Stimulated activated CD8-positive, alpha-beta memory T cell treated with anti-CD3 and anti-CD28 coated beads, Interleukin-12 subunit alpha, Interleukin-12 subunit beta, amount 100 ng/mL, for 1 hour (primary cell): ENCODE data around the gene CYP1A2.

Source experiments
- DNase-seq: peaks from one replicate; pipeline ENCODE4 v3.0.0-alpha.2; 2020; ENCODE audit warnings: low read depth

The CYP1A2 gene

DNA sequence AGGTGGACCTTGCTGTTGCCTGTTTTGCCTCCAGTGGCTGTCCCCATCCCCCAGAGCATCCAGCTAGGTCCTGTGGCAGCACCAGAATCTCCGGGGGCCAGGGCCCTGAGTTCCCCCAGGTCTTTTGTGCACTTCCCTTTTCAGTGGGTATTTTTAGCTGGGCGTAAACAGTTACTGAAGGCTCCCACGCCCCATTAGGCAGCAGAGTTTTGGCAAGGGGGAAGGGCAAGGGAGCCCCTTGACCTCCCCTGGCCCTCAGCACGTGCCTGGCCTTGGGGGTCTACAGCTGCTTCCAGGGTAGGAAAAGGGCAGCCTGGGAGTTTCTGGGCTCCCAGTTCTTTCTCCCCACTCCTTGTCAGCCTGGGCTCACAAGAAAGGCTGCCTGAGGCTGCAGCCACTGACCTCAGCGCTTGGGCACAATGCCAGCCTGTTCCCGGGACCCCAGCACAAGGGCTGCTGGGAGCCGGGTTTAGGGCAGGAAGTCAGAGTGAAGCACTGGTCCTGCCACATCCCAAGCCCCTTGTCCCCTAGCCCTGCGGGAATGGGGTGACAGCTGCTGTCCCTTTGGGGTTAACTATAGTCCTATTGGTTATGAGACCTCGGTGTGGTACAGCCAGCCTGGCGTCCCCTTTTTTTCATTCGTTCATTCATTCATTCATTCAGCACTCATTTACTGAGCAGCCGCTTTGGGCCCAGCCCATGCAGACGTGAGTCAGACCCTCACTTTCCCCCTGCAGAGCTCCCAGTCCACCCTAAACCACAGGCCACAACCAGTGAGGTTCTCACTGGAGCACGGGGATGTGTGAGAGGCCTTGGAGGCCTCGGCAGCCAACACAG lies 41.7 kb downstream of the CYP1A2 start:
- no peak for DNase-seq

DNA sequence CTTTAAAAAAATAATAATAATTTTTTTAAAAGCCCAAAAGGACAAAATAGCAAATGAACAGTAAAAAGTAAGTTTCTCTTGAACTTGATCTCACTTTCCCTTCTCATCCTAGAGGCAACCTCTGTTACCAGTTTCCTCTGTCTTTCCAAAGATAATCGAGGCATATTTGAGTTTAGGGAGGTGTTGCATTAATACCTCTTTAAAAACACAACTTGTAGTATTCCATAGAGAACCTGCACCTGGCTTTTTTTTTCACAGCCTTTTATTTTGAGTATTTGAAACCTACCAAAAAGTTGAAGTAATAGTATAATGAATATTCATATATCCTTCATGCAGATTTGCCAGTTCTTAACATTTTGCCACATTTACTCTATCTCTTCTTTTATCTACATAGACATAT lies 42.4 kb downstream of the CYP1A2 start:
- DNase-seq = no peak

DNA sequence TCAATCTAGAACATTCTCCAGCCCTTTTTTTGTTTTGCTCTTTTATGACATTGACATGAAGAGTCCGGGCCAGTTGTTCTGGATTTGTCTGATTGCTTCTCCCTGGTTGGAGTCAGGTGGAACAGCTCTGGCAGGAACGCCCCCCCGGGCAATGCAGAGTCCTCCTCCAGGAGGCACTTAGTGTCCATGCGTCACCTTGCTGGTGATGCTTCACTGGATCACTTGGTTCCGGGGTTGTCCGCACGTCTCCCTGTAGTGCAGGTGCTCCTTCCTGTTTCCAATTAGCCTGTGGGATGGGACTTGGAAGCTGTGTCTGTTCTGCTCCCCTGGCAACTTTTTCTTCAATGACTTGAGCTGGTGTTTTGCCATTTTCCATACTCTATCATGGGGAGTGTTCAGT lies 43.0 kb downstream of the CYP1A2 start:
- no peak for DNase-seq

DNA sequence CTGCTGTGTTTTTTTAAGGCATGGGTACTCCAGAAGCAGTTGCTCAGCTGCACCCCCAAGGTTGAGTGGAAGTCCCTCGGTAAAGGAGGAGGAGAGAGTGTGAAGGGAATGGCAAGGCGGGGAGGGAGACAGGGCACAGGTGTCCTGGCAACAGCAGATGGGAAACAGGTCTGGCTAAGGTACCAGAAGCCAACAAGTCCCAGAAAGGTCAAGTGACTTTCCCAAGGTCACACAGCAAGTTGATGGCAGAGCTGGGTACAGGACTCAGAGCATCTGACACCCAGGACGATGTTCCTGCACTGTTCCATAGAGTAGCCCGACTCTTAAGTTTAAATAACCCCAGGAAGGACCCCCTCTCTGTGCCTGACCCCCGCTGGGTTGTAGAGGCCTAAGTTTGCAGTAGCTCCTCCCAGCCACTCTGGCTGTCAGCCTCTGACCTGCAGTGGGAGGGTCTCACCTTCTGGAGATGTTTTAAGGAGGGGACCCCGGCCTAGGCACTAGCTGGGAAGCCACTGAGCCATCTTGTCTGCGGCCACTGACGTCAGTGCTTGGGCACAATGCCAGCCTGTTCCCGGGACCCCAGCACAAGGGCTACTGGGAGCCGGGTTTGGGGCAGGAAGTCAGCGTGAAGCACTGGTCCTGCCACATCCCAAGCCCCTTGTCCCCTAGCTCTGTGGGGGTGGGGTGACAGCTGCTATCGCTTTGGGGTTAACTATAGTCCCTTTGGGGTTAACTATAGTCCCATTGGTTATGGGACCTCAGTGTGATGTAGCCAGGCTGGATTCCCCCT lies 43.8 kb downstream of the CYP1A2 start:
- no peak for DNase-seq

DNA sequence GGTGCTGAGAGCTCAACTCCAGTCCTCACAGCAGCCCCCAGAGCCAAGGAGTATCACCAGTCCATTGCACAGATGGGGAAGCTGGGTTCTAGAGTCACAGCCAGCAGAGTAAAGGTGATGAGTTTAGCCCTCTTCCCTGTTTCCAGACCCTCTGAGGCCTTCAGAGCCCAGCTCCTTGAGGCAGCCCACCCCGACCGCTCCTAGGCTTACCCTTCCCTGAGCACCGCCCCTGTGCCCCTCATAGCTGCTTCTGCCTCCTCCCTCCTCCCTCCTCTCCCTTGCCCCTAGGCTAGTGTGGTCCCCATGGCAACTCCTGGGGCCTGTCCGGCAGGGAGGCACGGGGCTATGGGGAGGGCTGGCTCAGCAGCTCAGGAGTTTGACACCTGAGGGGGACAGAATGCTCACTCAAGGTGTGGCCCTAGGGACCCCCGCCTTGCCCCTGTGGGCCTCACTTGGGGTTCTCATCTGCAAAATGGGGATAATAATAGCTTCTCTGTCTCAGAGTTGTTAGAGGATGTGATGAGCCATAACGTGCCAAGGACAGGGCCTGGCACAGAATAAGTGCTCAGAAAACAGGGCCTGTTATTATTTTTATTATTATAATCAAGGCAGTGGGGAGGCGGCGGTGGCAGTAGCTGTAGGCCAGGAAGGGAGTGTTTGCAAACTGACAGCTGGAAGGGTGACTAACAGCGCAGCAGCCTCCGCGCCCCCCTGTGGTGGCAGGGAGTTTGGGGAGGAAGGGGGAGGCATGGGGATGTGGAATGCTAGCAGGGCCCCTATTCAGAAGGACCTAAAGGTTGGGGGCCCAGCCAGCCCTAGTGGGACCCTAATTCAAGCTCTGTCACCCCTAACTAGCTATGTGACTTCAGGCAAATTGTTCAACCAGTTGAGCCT lies 44.7 kb downstream of the CYP1A2 start:
- peak; percentile 66 for DNase-seq

DNA sequence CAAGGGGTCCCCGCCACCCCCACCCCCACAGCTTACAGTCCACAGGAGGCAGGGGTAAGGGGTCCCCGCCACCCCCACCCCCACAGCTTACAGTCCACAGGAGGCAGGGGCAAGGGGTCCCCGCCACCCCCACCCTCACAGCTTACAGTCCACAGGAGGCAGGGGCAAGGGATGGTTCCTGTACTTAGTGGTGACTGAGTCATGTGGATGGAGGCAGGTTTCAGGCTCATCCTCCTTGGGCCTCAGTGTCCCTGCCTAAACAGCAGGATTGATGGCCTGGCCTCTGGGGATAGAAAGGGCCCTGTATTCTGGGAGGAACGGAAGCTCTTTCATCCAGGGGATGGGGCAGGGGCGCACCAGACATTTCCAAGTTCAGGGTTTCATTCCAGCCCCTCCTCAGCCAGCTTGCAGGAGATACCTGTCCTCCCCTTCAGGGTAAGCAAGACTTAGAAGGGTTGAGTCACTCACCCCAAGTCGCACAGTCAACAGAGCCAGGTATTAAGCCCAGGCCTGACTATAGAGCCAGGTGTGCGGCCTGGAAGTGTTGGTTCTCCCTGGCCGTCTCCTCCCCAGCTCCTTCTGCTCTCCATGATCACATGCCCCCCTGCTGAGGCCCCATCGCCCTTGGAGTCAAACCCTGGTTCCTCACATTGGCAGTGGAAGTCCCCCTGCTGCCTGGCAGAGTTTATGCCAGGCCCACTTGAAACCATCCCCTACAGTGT lies 45.8 kb downstream of the CYP1A2 start:
- no peak for DNase-seq

DNA sequence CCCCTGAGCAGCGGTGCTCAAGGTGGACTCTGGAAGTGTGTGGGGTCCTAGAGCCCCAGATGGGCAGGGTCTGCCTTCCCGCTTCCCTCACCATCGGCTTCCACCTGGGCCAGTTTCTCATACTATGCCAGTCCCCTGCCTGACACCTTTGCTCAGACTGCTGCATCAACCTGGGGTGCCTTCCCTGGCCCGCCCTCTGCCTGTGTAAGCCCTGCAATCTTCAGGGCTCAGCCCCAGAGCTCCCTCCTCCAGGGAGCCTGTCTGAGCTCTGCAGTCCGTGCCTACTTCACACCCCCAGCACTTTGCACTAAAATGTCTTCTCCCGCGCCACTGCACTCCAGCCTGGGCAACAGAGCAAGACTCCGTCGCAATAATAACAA lies 46.3 kb downstream of the CYP1A2 start:
- DNase-seq = no peak

DNA sequence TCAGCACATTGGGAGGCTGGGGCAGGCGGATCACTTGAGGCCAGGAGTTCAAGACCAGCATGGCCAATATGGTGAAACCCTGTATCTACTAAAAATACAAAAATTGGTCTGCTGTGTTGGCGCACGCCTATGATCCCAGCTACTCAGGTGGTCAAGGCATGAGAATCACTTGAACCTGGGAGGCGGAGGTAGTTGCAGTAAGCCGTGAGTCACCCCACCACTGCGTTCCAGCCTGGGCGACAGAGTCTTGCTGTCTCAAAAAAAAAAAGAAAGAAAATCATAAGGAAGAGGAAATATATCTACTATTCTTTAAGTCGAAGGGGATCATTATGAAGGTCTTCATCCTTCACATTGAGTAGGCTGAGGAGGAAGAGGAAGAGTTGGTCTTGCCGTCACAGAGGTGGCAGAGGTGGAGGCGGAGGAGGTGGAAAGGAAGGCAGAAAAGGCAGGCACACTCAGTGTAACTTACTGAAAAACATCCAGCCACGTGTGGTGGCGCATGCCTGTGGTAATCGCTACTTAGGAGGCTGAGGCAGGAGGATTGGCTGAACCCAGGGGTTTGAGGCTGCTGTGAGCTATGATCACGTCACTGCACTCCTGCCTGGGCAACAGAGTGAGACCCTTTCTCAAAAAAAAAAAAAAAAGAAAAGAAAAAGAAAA lies 47.5 kb downstream of the CYP1A2 start:
- no peak for DNase-seq

DNA sequence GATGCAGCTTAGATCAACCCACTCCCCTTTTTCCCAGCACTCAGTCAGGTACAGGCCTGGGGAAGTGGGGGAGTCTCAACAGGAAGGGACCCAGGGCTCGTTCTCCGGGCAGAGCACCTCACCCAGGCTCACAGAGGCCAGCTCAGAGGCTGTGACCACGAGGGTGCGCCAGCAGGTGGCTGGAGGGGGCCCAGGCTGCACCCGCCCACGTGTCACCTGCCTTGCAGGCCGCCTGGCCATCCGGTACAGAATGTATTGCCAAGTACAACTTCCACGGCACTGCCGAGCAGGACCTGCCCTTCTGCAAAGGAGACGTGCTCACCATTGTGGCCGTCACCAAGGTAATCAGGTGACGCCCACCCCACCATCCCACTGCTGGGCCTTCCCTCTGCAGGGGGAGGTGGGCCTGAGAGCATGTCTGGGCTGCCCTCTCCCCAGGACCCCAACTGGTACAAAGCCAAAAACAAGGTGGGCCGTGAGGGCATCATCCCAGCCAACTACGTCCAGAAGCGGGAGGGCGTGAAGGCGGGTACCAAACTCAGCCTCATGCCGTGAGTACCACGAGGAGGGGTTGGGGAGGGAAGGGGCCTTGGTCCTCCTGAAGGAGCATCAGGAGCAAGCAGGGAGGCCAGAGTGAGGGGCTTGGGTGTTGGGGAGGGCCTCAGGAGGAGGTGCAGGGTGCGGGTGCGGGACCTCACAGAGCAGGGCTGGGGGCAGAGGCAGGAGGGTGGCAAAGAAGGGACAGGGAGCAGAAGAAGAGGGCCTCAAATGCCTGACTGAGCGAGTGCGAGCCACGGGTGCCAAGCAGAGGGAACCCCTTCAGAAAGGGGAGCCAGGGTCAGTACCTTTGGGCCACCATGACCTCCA lies 50.0 kb downstream of the CYP1A2 start:
- no peak for DNase-seq

DNA sequence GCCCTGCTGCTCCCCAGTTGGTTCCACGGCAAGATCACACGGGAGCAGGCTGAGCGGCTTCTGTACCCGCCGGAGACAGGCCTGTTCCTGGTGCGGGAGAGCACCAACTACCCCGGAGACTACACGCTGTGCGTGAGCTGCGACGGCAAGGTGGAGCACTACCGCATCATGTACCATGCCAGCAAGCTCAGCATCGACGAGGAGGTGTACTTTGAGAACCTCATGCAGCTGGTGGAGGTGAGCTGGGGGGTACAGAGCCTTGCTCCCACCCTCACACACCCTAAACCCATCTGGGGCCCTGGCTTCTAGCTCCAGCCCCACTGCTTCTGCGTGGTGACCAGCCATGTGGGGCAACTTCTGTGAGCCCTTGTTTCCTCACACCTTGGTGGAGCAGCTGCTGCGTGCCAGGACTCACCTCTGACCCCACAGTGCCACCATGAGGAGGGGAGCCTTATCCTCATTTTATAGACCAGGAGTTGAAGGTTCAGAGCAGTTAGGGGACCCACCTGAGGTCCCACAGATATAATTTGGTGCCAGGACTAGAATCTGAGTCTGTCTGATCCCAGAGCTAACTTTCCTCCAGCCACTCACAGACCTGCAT lies 50.7 kb downstream of the CYP1A2 start:
- no peak for DNase-seq

DNA sequence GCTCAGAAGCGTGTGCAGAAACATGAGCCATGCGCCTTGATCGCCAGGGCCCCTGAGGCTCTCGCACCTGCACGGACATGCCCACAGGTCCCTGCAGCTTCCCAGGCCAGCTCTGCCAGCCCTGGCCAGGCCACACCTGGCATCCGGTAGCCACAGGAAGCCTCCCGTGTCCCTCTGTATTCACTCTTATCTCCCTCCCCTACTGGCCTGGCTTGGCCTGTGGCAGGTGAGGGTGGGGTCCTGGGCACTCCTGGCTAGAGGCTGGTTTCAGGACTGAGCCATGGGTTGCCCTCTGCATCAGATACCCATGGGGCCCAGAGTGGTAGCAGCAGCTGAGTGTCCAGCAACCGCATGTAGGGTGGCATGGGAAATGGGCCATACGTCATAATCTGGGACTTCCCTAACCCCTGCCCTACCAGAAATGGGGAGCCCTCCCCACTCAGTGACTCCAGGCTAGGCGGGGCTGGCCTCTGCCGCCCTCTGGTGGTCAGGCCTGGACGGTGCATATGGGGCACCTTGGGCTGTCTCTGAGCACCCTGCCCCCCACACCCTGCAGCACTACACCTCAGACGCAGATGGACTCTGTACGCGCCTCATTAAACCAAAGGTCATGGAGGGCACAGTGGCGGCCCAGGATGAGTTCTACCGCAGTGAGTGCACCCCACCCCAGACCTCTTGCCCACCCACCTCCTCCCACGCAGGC lies 51.4 kb downstream of the CYP1A2 start:
- DNase-seq = peak; percentile 75

DNA sequence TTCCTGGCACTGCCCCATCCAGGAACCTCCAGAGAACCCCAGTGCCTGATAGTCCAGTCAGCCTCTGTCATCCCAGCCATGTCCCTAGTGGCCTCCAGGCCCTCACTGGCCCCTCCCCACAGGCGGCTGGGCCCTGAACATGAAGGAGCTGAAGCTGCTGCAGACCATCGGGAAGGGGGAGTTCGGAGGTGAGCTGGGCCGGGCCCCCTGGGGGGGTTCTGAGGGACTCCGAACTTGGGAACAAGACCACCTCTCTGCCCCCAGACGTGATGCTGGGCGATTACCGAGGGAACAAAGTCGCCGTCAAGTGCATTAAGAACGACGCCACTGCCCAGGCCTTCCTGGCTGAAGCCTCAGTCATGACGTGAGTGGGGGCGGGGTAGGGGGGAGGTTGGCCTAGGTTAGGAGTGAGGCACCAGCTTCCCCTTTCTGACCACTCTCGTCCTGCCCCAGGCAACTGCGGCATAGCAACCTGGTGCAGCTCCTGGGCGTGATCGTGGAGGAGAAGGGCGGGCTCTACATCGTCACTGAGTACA lies 52.0 kb downstream of the CYP1A2 start:
- no peak for DNase-seq

DNA sequence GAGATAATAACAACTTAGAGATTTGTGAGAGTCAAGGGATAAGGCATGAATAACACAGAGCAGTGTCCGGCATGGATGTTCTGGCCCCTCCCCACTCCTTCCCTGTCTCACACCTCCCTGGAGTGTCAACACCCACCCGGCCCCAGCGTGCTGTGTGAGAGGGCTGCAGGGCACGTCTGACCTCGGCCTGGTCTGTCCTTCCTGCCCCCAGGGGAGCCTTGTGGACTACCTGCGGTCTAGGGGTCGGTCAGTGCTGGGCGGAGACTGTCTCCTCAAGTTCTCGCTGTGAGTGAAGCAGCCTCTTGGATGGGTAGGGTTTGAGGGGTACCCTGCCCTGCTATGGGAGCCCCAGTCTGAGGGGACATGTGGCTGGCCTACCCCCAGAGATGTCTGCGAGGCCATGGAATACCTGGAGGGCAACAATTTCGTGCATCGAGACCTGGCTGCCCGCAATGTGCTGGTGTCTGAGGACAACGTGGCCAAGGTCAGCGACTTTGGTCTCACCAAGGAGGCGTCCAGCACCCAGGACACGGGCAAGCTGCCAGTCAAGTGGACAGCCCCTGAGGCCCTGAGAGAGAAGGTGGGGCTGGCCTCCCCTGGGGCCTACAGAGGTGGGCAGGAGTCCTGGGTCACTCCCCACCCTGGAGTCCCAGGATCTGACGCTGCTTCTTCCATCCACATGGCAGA lies 52.8 kb downstream of the CYP1A2 start:
- DNase-seq = no peak

DNA sequence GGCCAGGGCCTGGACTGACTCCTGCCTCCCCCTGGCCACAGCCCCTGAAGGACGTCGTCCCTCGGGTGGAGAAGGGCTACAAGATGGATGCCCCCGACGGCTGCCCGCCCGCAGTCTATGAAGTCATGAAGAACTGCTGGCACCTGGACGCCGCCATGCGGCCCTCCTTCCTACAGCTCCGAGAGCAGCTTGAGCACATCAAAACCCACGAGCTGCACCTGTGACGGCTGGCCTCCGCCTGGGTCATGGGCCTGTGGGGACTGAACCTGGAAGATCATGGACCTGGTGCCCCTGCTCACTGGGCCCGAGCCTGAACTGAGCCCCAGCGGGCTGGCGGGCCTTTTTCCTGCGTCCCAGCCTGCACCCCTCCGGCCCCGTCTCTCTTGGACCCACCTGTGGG lies 53.6 kb downstream of the CYP1A2 start:
- DNase-seq = no peak

DNA sequence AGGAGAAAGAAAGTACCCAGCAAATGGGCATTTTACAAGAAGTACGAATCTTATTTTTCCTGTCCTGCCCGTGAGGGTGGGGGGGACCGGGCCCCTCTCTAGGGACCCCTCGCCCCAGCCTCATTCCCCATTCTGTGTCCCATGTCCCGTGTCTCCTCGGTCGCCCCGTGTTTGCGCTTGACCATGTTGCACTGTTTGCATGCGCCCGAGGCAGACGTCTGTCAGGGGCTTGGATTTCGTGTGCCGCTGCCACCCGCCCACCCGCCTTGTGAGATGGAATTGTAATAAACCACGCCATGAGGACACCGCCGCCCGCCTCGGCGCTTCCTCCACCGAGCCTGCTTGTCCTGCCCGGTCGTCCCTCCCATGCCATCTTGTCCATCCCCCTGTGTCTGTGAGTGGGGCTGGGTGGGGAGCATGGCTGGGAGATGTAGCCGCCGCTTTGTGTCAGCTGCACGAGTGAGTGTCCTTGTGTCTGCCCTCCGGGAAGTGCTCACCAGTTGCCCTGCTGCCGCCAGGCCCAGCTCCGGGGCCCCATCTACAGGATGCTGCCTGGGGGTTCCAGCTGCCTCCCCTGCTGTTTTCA lies 54.3 kb downstream of the CYP1A2 start:
- DNase-seq = no peak

DNA sequence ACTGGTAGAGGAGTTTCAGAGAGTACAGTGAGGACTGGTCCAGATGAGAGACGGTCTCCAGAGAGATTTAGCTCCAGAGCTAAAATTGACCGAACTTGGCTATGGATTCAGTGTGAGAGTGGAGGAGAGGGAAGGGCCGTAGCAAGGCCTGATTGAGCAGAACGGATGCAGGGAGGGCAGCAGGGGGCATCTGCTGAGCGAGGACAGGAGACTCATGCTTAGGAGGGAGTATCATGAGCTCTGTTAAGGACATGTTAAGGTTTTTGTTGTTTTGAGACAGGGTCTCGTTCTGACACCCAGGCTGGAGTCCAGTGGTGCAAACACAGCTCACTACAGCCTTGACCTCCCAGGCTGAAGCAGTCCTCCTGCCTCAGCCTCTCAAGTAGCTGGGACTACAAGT lies 56.3 kb downstream of the CYP1A2 start:
- DNase-seq = no peak
